Lower leg skin (tissue), 4 donors: ENCODE results near the gene WDR89. TPM values are rescaled to one million over a fixed set of nuclear protein-coding genes. Genes with fewer than 3 reads are reported as not detected.

Experiments used
- DNase-seq, 2 donors: peaks; one replicate each; pipeline ENCODE4 v3.0.0-alpha.2; 2019; ENCODE audit warnings: low spot score in 2 of 2
- H3K4me3 ChIP-seq: fragments of 200-600 bp; sonication (generic); 2 replicates; pipeline ENCODE4 v1.5.1; 2017; ENCODE audit warnings: mild to moderate bottlenecking, low read depth; ENCODE audit not compliant: poor library complexity, severe bottlenecking
- CTCF ChIP-seq, 3 donors: fragments of 450-650 bp; IDR thresholded peaks; one replicate each; pipeline ENCODE4 v1.5.1; 2016; ENCODE audit warnings: antibody characterized with exemption in 3 of 3, mild to moderate bottlenecking in 3 of 3, moderate library complexity in 2 of 3
- POLR2A ChIP-seq, 2 donors: fragments of 450-650 bp; IDR thresholded peaks; one replicate each; pipeline ENCODE4 v1.6.1; 2016 to 2017; ENCODE audit warnings: antibody characterized with exemption in 2 of 2, mild to moderate bottlenecking in 1 of 2, moderate library complexity in 1 of 2
- WGBS, 2 donors: methylation state at CpG; one replicate each; pipeline ENCODE4 v1.1.5; 2018; 5-methylcytosine and 5-hydroxymethylcytosine counted together
- intact Hi-C: fragments of 100-400 bp; cut with DNase I; formaldehyde crosslinking; loops from one replicate; pipeline ENCODE4 v1.15.0; 2023; ENCODE audit warnings: low total_unique reads
- total RNA-seq, 4 donors: library from RNA; depleted of rRNA; stranded (reverse); fragments of >200 nt; gene quantifications; one replicate each; pipeline ENCODE4 v1.1.0, GENCODE V29; 2016

Gene WDR89
- total RNA-seq, result 1 to 10 TPM; 2.2 to 8.9 (median 6.8) TPM

- H3K4me3 ChIP-seq, result peak within 1 kb of the TSS; percentile 46
- no peak for TF ChIP-seq POLR2A (IDR thresholded peaks at IDR 0.05)
- peak in 1 of 3 donors; percentile 51 for TF ChIP-seq CTCF (IDR thresholded peaks at IDR 0.05)
- WGBS, 2 donors, result 0 to 1% methylated on average over 52 to 59 of the region's 60 CpGs
- intact Hi-C loops, result no loop called here
- DNase-seq, result peak; percentile 98 to 99
Measured at GRCh38 chr14:63641473-63642228, at the start of gene WDR89. TSS of gene WDR89 (minus strand) at chr14:63641871. CDS start at chr14:63599942, 41,929 bp downstream.

GRCh38 chr14:63689132-63689531 lies 47.5 kb upstream of the WDR89 start:
- 90 to 93% methylated on average over 3 of the region's 3 CpGs for WGBS, 2 donors
- no peak for TF ChIP-seq CTCF (IDR thresholded peaks at IDR 0.05)
- no peak for TF ChIP-seq POLR2A (IDR thresholded peaks at IDR 0.05)
- no peak overlapping the region for H3K4me3 ChIP-seq
- intact Hi-C loops, result no loop called here
- no peak for DNase-seq

GRCh38 chr14:63686926-63687325 lies 45.3 kb upstream of the WDR89 start:
- DNase-seq, result no peak
- H3K4me3 ChIP-seq, result no peak overlapping the region
- intact Hi-C loops, result no loop called here
- TF ChIP-seq CTCF (IDR thresholded peaks at IDR 0.05) (no peak), POLR2A (IDR thresholded peaks at IDR 0.05) (no peak)

GRCh38 chr14:63685401-63685800 lies 43.7 kb upstream of the WDR89 start:
- TF ChIP-seq CTCF (IDR thresholded peaks at IDR 0.05) (no peak), POLR2A (IDR thresholded peaks at IDR 0.05) (no peak)
- no peak for DNase-seq
- no peak overlapping the region for H3K4me3 ChIP-seq
- 96 to 97% methylated on average over 1 of the region's 1 CpG for WGBS, 2 donors
- intact Hi-C loops, result no loop called here

- WGBS, 2 donors, result 91 to 93% methylated on average over 9 of the region's 9 CpGs
- intact Hi-C loops, result no loop called here
- TF ChIP-seq POLR2A (IDR thresholded peaks at IDR 0.05), result no peak
- no peak for TF ChIP-seq CTCF (IDR thresholded peaks at IDR 0.05)
- no peak overlapping the region for H3K4me3 ChIP-seq
- no peak for DNase-seq
Measured at GRCh38 chr14:63682727-63683593, 41.3 kb upstream of the WDR89 start.
